ENCODE measurements around the gene SYVN1. TPM values are rescaled to one million over a fixed set of nuclear protein-coding genes. Genes with fewer than 3 reads are reported as not detected.
A peak's percentile ranks its signal among the peaks of the same experiment; 100 is the strongest.
"Not testable (repeated sequence)": the region's sequence is repeated elsewhere in the genome, so short reads cannot be mapped to it uniquely, and the experiment has no call there.

SYVN1 gene
- total RNA-seq, 1 donor, result 11.9 TPM

GRCh38 chr11:65121865-65122696 is 12.2 kb downstream of the SYVN1 start, which contains the start of the genes FAU and MRPL49:
FAU (minus strand) TSS chr11:65122134; CDS start chr11:65121813, 321 bp downstream.
MRPL49 (plus strand) TSS chr11:65122321; CDS start chr11:65122347, 26 bp downstream.
- Histone ChIP-seq H4K20me1 (ENCODE audit: insufficient read depth, low read length) (peaks cover 6% of the 10 kb centered on the region), H3K79me2 (ENCODE audit: insufficient read depth, low read length) (peaks cover 48% of the 10 kb centered on the region), H3K4me2 (ENCODE audit: insufficient read depth, low read length) (peak within 1 kb of the TSS; percentile 99), H2AFZ (ENCODE audit: low read length) (peak within 1 kb of the TSS; percentile 96), H3K4me1 (ENCODE audit: insufficient read depth, low read length) (peaks cover 15% of the 10 kb centered on the region), H3K36me3 (ENCODE audit: insufficient read depth, low read length) (peaks cover 63% of the 10 kb centered on the region), H3K27ac (ENCODE audit: low read depth, low read length) (peak within 1 kb of the TSS; percentile 82), H3K27me3 (ENCODE audit: insufficient read depth, low read length) (no peaks in the 10 kb centered on the region), H3K9me3 (ENCODE audit: low read depth, low read length) (no peaks in the 10 kb centered on the region), H3K4me3 (ENCODE audit: insufficient read depth, low read length) (peak within 1 kb of the TSS; percentile 87)
- TF ChIP-seq, protein P1, sequence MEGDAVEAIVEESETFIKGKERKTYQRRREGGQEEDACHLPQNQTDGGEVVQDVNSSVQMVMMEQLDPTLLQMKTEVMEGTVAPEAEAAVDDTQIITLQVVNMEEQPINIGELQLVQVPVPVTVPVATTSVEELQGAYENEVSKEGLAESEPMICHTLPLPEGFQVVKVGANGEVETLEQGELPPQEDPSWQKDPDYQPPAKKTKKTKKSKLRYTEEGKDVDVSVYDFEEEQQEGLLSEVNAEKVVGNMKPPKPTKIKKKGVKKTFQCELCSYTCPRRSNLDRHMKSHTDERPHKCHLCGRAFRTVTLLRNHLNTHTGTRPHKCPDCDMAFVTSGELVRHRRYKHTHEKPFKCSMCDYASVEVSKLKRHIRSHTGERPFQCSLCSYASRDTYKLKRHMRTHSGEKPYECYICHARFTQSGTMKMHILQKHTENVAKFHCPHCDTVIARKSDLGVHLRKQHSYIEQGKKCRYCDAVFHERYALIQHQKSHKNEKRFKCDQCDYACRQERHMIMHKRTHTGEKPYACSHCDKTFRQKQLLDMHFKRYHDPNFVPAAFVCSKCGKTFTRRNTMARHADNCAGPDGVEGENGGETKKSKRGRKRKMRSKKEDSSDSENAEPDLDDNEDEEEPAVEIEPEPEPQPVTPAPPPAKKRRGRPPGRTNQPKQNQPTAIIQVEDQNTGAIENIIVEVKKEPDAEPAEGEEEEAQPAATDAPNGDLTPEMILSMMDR (IDR thresholded peaks at IDR 0.05; ENCODE audit: extremely low read depth, low read depth, low read length), result no peak
- DNase-seq (ENCODE audit: insufficient read length, low spot score, missing footprints), result peak; percentile 99

DNA sequence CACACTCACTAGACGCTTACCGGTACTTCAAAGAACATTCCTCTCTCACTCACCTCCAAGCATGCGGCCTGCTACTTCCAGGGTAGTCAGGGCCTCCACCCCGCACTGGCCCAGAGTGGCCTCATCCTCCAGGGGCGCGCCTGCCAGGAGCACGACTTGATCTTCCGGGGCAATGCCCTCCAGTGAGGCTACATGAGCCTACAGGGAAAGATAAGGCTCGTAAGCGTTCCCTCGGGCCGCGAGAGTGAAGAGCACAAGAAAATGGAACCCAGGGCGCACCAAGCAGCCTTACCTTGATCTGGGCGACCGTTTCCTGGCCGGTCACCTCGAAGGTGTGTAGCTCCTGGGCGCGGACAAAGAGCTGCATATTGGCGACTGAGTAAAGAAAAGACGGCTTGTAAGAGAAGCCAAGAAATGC is 12.9 kb downstream of the SYVN1 start:
- peak overlapping the region; percentile 87 for H2AFZ ChIP-seq (ENCODE audit: low read length)

GRCh38 chr11:65120831-65121230 is 13.5 kb downstream of the SYVN1 start:
- Histone ChIP-seq H2AFZ (ENCODE audit: low read length) (no peak overlapping the region), H3K4me2 (ENCODE audit: insufficient read depth, low read length) (peak overlapping the region; percentile 99), H3K4me1 (ENCODE audit: insufficient read depth, low read length) (peaks cover 26% of the 10 kb centered on the region), H3K27ac (ENCODE audit: low read depth, low read length) (peak overlapping the region; percentile 82), H4K20me1 (ENCODE audit: insufficient read depth, low read length) (peaks cover 10% of the 10 kb centered on the region), H3K36me3 (ENCODE audit: insufficient read depth, low read length) (peaks cover 54% of the 10 kb centered on the region), H3K27me3 (ENCODE audit: insufficient read depth, low read length) (no peaks in the 10 kb centered on the region), H3K79me2 (ENCODE audit: insufficient read depth, low read length) (peaks cover 57% of the 10 kb centered on the region), H3K9me3 (ENCODE audit: low read depth, low read length) (no peaks in the 10 kb centered on the region), H3K4me3 (ENCODE audit: insufficient read depth, low read length) (peak overlapping the region; percentile 87)
- no peak for DNase-seq (ENCODE audit: insufficient read length, low spot score, missing footprints)
- TF ChIP-seq, protein P1 (IDR thresholded peaks at IDR 0.05; ENCODE audit: extremely low read depth, low read depth, low read length), result no peak

More for the DNA sequence above, 12.9 kb downstream of the SYVN1 start:
- Histone ChIP-seq H3K36me3 (ENCODE audit: insufficient read depth, low read length) (peaks cover 57% of the 10 kb centered on the region), H3K27me3 (ENCODE audit: insufficient read depth, low read length) (no peaks in the 10 kb centered on the region), H3K4me1 (ENCODE audit: insufficient read depth, low read length) (peaks cover 20% of the 10 kb centered on the region), H4K20me1 (ENCODE audit: insufficient read depth, low read length) (peaks cover 6% of the 10 kb centered on the region), H3K9me3 (ENCODE audit: low read depth, low read length) (no peaks in the 10 kb centered on the region), H3K4me3 (ENCODE audit: insufficient read depth, low read length) (peak overlapping the region; percentile 87), H3K79me2 (ENCODE audit: insufficient read depth, low read length) (peaks cover 51% of the 10 kb centered on the region), H3K27ac (ENCODE audit: low read depth, low read length) (peak overlapping the region; percentile 82), H3K4me2 (ENCODE audit: insufficient read depth, low read length) (peak overlapping the region; percentile 99)
- TF ChIP-seq, protein P1 (IDR thresholded peaks at IDR 0.05; ENCODE audit: extremely low read depth, low read depth, low read length), result no peak
- DNase-seq (ENCODE audit: insufficient read length, low spot score, missing footprints), result peak; percentile 89

DNA sequence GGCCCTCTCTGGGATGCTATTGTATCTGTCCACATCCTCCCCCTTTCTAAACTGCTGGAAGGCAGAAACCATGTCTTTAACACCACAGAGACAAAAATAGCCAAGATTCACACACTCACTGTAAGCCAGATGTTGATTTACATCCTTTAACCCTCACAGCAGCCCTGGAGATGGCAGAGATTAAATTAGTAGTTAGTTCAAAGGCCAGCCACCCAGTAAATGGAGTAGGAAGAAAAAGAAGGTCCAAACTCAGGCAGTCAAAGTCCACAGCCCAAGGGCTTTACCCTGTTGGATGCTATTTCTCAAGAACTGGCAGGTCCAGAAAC is 14.7 kb downstream of the SYVN1 start:
- Histone ChIP-seq H3K36me3 (ENCODE audit: insufficient read depth, low read length) (peaks cover 48% of the 10 kb centered on the region), H3K9me3 (ENCODE audit: low read depth, low read length) (no peaks in the 10 kb centered on the region)

GRCh38 chr11:65118891-65119669 is 15.2 kb downstream of the SYVN1 start:
- not testable (repeated sequence) for H3K4me3 ChIP-seq (ENCODE audit: insufficient read depth, low read length); DNase-seq (ENCODE audit: insufficient read length, low spot score, missing footprints); H3K27ac ChIP-seq (ENCODE audit: low read depth, low read length); H3K9me3 ChIP-seq (ENCODE audit: low read depth, low read length); H4K20me1 ChIP-seq (ENCODE audit: insufficient read depth, low read length); H3K4me2 ChIP-seq (ENCODE audit: insufficient read depth, low read length); H3K27me3 ChIP-seq (ENCODE audit: insufficient read depth, low read length); H2AFZ ChIP-seq (ENCODE audit: low read length)
- Histone ChIP-seq H3K4me1 (ENCODE audit: insufficient read depth, low read length) (peaks cover 26% of the 10 kb centered on the region), H3K36me3 (ENCODE audit: insufficient read depth, low read length) (peaks cover 42% of the 10 kb centered on the region), H3K79me2 (ENCODE audit: insufficient read depth, low read length) (peaks cover 54% of the 10 kb centered on the region)

More for the DNA sequence above, 14.7 kb downstream of the SYVN1 start:
- no peaks in the 10 kb centered on the region for H3K27me3 ChIP-seq (ENCODE audit: insufficient read depth, low read length)
- TF ChIP-seq, protein P1 (IDR thresholded peaks at IDR 0.05; ENCODE audit: extremely low read depth, low read depth, low read length), result no peak
- no peak for DNase-seq (ENCODE audit: insufficient read length, low spot score, missing footprints)
- H2AFZ ChIP-seq (ENCODE audit: low read length), result no peak overlapping the region
- no peak overlapping the region for H3K4me3 ChIP-seq (ENCODE audit: insufficient read depth, low read length)
- no peak overlapping the region for H3K27ac ChIP-seq (ENCODE audit: low read depth, low read length)
- no peak overlapping the region for H3K4me2 ChIP-seq (ENCODE audit: insufficient read depth, low read length)
- H3K79me2 ChIP-seq (ENCODE audit: insufficient read depth, low read length), result peaks cover 60% of the 10 kb centered on the region
- peaks cover 7% of the 10 kb centered on the region for H4K20me1 ChIP-seq (ENCODE audit: insufficient read depth, low read length)
- H3K4me1 ChIP-seq (ENCODE audit: insufficient read depth, low read length), result peaks cover 26% of the 10 kb centered on the region
